Neural cell (in vitro differentiated cells): ENCODE measurements around the gene SPRR2F. TPM values are rescaled to one million over a fixed set of nuclear protein-coding genes. Genes with fewer than 3 reads are reported as not detected.
"Not testable (repeated sequence)": the region's sequence is repeated elsewhere in the genome, so short reads cannot be mapped to it uniquely, and the experiment has no call there.

Source experiments
- H2AFZ ChIP-seq: fragments of 200-600, 300-800 bp; sonication (generic), shearing (Covaris generic); 2 replicates; pipeline ENCODE4 v1.6.0; 2014; ENCODE audit warnings: low read depth, mild to moderate bottlenecking, antibody characterized with exemption, low read length, moderate library complexity
- H3F3A ChIP-seq: fragments of 200-600 bp; shearing (Covaris generic); 2 replicates; pipeline ENCODE4 v1.6.1; 2016; ENCODE audit warnings: mild to moderate bottlenecking, moderate library complexity, mixed read lengths, antibody characterized with exemption, low read length; ENCODE audit not compliant: insufficient read depth, poor library complexity, severe bottlenecking
- H3K27ac ChIP-seq: fragments of 200-600, 300-800 bp; sonication (generic), shearing (Covaris generic); 2 replicates; pipeline ENCODE4 v1.5.1; 2014; ENCODE audit warnings: mild to moderate bottlenecking, low read length, moderate library complexity
- H3K27me3 ChIP-seq: fragments of 300-800, 200-600 bp; sonication (generic), shearing (Covaris generic); 2 replicates; pipeline ENCODE4 v1.6.0; 2014; ENCODE audit warnings: mild to moderate bottlenecking, low read depth, low read length, moderate library complexity; ENCODE audit not compliant: insufficient read depth
- H3K36me3 ChIP-seq: fragments of 300-800, 200-600 bp; sonication (generic), shearing (Covaris generic); 2 replicates; pipeline ENCODE4 v1.5.1; 2014; ENCODE audit warnings: mild to moderate bottlenecking, antibody characterized with exemption, low read length, moderate library complexity; ENCODE audit not compliant: insufficient read depth
- H3K4me2 ChIP-seq: fragments of 300-800, 200-600 bp; sonication (generic), shearing (Covaris generic); 2 replicates; pipeline ENCODE4 v1.6.0; 2014; ENCODE audit warnings: mild to moderate bottlenecking, low read length
- H3K4me3 ChIP-seq: fragments of 300-800, 200-600 bp; sonication (generic), shearing (Covaris generic); 2 replicates; pipeline ENCODE4 v1.5.1; 2014; ENCODE audit warnings: mild to moderate bottlenecking, low read length, moderate library complexity
- H3K79me2 ChIP-seq: fragments of 200-600 bp; shearing (Covaris generic); replicated peaks from 2 replicates; pipeline ENCODE4 v1.6.0; 2014; ENCODE audit warnings: mild to moderate bottlenecking, low read length, moderate library complexity; ENCODE audit not compliant: insufficient read depth
- H3K9ac ChIP-seq: fragments of 300-800, 200-600 bp; sonication (generic), shearing (Covaris generic); 2 replicates; pipeline ENCODE4 v1.6.1; 2016; ENCODE audit warnings: mild to moderate bottlenecking, low read length, mixed read lengths
- H3K9me2 ChIP-seq: fragments of 200-600 bp; shearing (Covaris generic); 2 replicates; pipeline ENCODE4 v1.6.1; 2016; ENCODE audit warnings: mild to moderate bottlenecking, low read length, mixed read lengths; ENCODE audit not compliant: insufficient read depth
- H3K9me3 ChIP-seq: fragments of 200-600, 300-800 bp; sonication (generic), shearing (Covaris generic); 2 replicates; pipeline ENCODE4 v1.6.1; 2016; ENCODE audit warnings: mild to moderate bottlenecking, mixed run types, low read length, moderate library complexity, mixed read lengths
- H4K20me1 ChIP-seq: fragments of 200-600 bp; shearing (Covaris generic); 2 replicates; pipeline ENCODE4 v1.6.1; 2016; ENCODE audit warnings: mild to moderate bottlenecking, mixed run types; ENCODE audit not compliant: insufficient read depth
- EP300 ChIP-seq: fragments of 450-650 bp; conservative IDR thresholded peaks from 2 replicates; pipeline ENCODE4 v1.6.1; 2014; ENCODE audit warnings: antibody characterized with exemption, mild to moderate bottlenecking, moderate library complexity; ENCODE audit not compliant: poor library complexity, severe bottlenecking
- EZH2 ChIP-seq: fragments of 200-600, 300-800 bp; shearing (Covaris generic), sonication (generic); IDR thresholded peaks from 2 replicates; pipeline ENCODE4 v1.6.1; 2014; ENCODE audit warnings: antibody characterized with exemption, low read length, borderline replicate concordance, mild to moderate bottlenecking; ENCODE audit not compliant: insufficient read depth, poor library complexity, severe bottlenecking
- MXI1 ChIP-seq: fragments of 450-650 bp; conservative IDR thresholded peaks from 2 replicates; pipeline ENCODE4 v1.6.1; 2014; ENCODE audit warnings: antibody characterized with exemption, mild to moderate bottlenecking; ENCODE audit not compliant: poor library complexity, severe bottlenecking
- POLR2AphosphoS5 ChIP-seq: IDR thresholded peaks from 2 replicates; pipeline ENCODE4 v1.6.1; 2012
- RAD21 ChIP-seq: fragments of 450-650 bp; conservative IDR thresholded peaks from 2 replicates; pipeline ENCODE4 v1.6.1; 2014; ENCODE audit warnings: antibody characterized with exemption, mild to moderate bottlenecking, moderate library complexity
- SMC3 ChIP-seq: fragments of 450-650 bp; conservative IDR thresholded peaks from 2 replicates; pipeline ENCODE4 v1.6.1; 2014; ENCODE audit warnings: antibody characterized with exemption, mild to moderate bottlenecking, moderate library complexity; ENCODE audit not compliant: poor library complexity
- TAF1 ChIP-seq: IDR thresholded peaks from 2 replicates; pipeline ENCODE4 v1.6.1; 2012; ENCODE audit warnings: low read depth
- polyA plus RNA-seq: library from polyadenylated mRNA; depleted of rRNA; stranded (reverse); fragments of >200 nt; gene quantifications from 2 replicates; pipeline ENCODE4 v1.2.3, GENCODE V29; 2014
- TF ChIP-seq, protein P1 (sequence below): fragments of 450-650 bp; IDR thresholded peaks from 2 replicates; pipeline ENCODE4 v1.5.1; 2014; ENCODE audit warnings: antibody characterized with exemption, mild to moderate bottlenecking, moderate library complexity; ENCODE audit not compliant: poor library complexity, severe bottlenecking
- TF ChIP-seq, protein P2 (sequence below): IDR thresholded peaks from 2 replicates; pipeline ENCODE4 v1.6.1; 2012; ENCODE audit warnings: borderline replicate concordance

The SPRR2F gene
- polyA plus RNA-seq, 1 donor from 2014 or later, result not detected

DNA sequence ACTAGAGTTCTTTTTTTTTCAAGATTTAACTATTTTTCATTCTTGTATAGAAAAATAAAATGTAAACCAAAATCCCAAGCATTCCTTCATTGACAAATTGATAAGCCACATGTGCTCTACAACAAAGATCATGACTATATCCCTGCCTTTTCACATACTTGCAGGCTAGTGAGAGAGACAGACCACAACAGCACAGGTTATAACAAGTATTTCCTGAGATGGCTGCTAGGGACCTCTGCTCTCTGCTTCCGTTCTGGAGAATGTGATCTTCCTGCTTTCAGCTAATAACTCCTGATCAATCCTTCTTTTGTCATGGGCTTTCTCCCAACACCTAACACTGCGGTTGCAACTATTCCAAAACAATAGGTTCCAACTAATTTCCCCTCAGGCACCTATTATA, 14.0 kb upstream of the SPRR2F start:
- no peak overlapping the region for H2AFZ ChIP-seq
- H3F3A ChIP-seq, result no peaks in the 10 kb centered on the region

DNA sequence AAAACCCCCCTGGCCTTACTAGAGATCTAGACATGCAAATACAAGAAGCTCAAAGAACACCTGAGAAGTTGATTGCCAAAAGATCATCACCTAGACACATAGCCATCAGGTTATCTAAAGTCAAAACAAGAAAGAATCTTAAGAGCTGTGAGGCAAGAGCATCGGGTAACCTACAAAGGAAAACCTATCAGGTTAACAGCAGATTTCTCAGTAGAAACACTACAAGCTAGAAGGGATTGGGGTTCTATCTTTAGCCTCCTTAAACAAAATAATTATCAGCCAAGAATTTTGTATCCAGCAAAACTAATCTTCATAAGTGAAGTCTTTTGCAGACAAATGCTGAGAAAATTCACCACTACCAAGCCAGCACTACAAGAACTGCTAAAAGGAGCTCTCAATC, 12.2 kb upstream of the SPRR2F start:
- H3K4me2 ChIP-seq, result no peak overlapping the region
- H3K27me3 ChIP-seq, result no peaks in the 10 kb centered on the region
- H3K36me3 ChIP-seq, result no peaks in the 10 kb centered on the region
- H3F3A ChIP-seq, result no peaks in the 10 kb centered on the region
- no peak for TF ChIP-seq MXI1
- TF ChIP-seq, protein P1, sequence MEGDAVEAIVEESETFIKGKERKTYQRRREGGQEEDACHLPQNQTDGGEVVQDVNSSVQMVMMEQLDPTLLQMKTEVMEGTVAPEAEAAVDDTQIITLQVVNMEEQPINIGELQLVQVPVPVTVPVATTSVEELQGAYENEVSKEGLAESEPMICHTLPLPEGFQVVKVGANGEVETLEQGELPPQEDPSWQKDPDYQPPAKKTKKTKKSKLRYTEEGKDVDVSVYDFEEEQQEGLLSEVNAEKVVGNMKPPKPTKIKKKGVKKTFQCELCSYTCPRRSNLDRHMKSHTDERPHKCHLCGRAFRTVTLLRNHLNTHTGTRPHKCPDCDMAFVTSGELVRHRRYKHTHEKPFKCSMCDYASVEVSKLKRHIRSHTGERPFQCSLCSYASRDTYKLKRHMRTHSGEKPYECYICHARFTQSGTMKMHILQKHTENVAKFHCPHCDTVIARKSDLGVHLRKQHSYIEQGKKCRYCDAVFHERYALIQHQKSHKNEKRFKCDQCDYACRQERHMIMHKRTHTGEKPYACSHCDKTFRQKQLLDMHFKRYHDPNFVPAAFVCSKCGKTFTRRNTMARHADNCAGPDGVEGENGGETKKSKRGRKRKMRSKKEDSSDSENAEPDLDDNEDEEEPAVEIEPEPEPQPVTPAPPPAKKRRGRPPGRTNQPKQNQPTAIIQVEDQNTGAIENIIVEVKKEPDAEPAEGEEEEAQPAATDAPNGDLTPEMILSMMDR, result no peak
- TF ChIP-seq SMC3, result no peak
- no peak overlapping the region for H3K4me3 ChIP-seq
- no peak overlapping the region for H2AFZ ChIP-seq
- H3K27ac ChIP-seq, result no peak overlapping the region
- H3K9me2 ChIP-seq, result no peaks in the 10 kb centered on the region
- no peak overlapping the region for H3K9ac ChIP-seq
- no peaks in the 10 kb centered on the region for H3K79me2 ChIP-seq
- no peaks in the 10 kb centered on the region for H4K20me1 ChIP-seq
- H3K9me3 ChIP-seq, result no peaks in the 10 kb centered on the region

More for the DNA sequence above, 14.0 kb upstream of the SPRR2F start:
- Histone ChIP-seq H3K9ac (no peak overlapping the region), H3K36me3 (no peaks in the 10 kb centered on the region), H3K27me3 (no peaks in the 10 kb centered on the region), H3K27ac (no peak overlapping the region), H4K20me1 (no peaks in the 10 kb centered on the region), H3K4me3 (no peak overlapping the region), H3K9me2 (no peaks in the 10 kb centered on the region), H3K79me2 (no peaks in the 10 kb centered on the region), H3K4me2 (no peak overlapping the region), H3K9me3 (no peaks in the 10 kb centered on the region)
- TF ChIP-seq, protein P2, sequence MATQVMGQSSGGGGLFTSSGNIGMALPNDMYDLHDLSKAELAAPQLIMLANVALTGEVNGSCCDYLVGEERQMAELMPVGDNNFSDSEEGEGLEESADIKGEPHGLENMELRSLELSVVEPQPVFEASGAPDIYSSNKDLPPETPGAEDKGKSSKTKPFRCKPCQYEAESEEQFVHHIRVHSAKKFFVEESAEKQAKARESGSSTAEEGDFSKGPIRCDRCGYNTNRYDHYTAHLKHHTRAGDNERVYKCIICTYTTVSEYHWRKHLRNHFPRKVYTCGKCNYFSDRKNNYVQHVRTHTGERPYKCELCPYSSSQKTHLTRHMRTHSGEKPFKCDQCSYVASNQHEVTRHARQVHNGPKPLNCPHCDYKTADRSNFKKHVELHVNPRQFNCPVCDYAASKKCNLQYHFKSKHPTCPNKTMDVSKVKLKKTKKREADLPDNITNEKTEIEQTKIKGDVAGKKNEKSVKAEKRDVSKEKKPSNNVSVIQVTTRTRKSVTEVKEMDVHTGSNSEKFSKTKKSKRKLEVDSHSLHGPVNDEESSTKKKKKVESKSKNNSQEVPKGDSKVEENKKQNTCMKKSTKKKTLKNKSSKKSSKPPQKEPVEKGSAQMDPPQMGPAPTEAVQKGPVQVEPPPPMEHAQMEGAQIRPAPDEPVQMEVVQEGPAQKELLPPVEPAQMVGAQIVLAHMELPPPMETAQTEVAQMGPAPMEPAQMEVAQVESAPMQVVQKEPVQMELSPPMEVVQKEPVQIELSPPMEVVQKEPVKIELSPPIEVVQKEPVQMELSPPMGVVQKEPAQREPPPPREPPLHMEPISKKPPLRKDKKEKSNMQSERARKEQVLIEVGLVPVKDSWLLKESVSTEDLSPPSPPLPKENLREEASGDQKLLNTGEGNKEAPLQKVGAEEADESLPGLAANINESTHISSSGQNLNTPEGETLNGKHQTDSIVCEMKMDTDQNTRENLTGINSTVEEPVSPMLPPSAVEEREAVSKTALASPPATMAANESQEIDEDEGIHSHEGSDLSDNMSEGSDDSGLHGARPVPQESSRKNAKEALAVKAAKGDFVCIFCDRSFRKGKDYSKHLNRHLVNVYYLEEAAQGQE, result no peak
- TF ChIP-seq POLR2AphosphoS5 (no peak), RAD21 (no peak), MXI1 (no peak), EP300 (no peak), EZH2 (no peak), SMC3 (no peak), TAF1 (no peak)
- TF ChIP-seq, protein P1, result no peak

DNA sequence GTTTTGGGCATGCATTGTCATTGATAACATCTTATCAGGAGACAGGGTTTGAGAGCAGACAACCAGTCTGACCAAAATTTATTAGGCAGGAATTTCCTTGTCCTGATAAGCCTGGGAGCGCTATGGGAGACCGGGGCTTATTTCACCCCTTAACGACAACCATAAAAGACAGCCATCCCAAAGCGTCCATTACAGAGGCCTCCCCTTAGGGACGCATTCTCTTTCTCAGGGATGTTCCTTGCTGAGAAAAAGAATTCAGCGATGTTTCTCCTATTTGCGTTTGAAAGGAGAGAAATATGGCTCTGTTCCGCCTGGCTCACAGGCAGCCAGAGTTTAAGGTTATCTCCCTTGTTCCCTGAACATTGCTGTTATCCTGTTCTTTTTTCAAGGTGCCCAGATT, 10.5 kb upstream of the SPRR2F start:
- H3K36me3 ChIP-seq, H3K79me2 ChIP-seq, H3K9me3 ChIP-seq, H3F3A ChIP-seq, H3K27me3 ChIP-seq, H4K20me1 ChIP-seq, H3K4me2 ChIP-seq, H3K4me3 ChIP-seq, H2AFZ ChIP-seq, H3K9me2 ChIP-seq, H3K9ac ChIP-seq, H3K27ac ChIP-seq: not testable (repeated sequence)
